Skeletal muscle cell (primary cell): ENCODE data around the gene C11orf71.

ENCODE experiments used
- DNase-seq: peaks from one replicate; pipeline ENCODE4 v3.0.0-alpha.2; 2010; ENCODE audit warnings: low read depth
- H3K4me3 ChIP-seq: 2 replicates; pipeline ENCODE4 v1.5.1; 2011; ENCODE audit warnings: low read depth, mild to moderate bottlenecking, control low read depth, low read length, moderate library complexity

C11orf71 gene

GRCh38 chr11:114366331-114367243 is 33.7 kb downstream of the C11orf71 start:
- H3K4me3 ChIP-seq: no peak overlapping the region
- peak; percentile 45 for DNase-seq

- no peak overlapping the region for H3K4me3 ChIP-seq
- DNase-seq: no peak
These were observed 37.4 kb downstream of the C11orf71 start for GRCh38 chr11:114362958-114363357.

- no peak overlapping the region for H3K4me3 ChIP-seq
- no peak for DNase-seq
These were observed 38.0 kb downstream of the C11orf71 start for GRCh38 chr11:114362326-114362725.

- H3K4me3 ChIP-seq: no peak overlapping the region
- DNase-seq: no peak
These were observed 41.0 kb downstream of the C11orf71 start for GRCh38 chr11:114359342-114359741.

- H3K4me3 ChIP-seq: no peak overlapping the region
- DNase-seq: no peak
These were observed 41.6 kb downstream of the C11orf71 start for GRCh38 chr11:114358716-114359115.

- peak; percentile 92 for DNase-seq
These were observed 46.2 kb downstream of the C11orf71 start for GRCh38 chr11:114354076-114354475.

GRCh38 chr11:114353443-114353842 is 46.9 kb downstream of the C11orf71 start:
- H3K4me3 ChIP-seq: no peak overlapping the region
- peak; percentile 11 for DNase-seq

More at GRCh38 chr11:114354076-114354475, 46.2 kb downstream of the C11orf71 start:
- no peak overlapping the region for H3K4me3 ChIP-seq

GRCh38 chr11:114350022-114350421 is 50.3 kb downstream of the C11orf71 start:
- no peak for DNase-seq
- H3K4me3 ChIP-seq: no peak overlapping the region
